NCI-H2196 treated with DMSO at 0.1 percent for 48 hours (cell line): ENCODE measurements around the gene ACVR1B.

ENCODE experiments used
- DNase-seq: peaks from one replicate; lab custom pipeline; 2025; ENCODE audit not compliant: unreplicated experiment; lab: John Stamatoyannopoulos, UW

Gene ACVR1B

DNA sequence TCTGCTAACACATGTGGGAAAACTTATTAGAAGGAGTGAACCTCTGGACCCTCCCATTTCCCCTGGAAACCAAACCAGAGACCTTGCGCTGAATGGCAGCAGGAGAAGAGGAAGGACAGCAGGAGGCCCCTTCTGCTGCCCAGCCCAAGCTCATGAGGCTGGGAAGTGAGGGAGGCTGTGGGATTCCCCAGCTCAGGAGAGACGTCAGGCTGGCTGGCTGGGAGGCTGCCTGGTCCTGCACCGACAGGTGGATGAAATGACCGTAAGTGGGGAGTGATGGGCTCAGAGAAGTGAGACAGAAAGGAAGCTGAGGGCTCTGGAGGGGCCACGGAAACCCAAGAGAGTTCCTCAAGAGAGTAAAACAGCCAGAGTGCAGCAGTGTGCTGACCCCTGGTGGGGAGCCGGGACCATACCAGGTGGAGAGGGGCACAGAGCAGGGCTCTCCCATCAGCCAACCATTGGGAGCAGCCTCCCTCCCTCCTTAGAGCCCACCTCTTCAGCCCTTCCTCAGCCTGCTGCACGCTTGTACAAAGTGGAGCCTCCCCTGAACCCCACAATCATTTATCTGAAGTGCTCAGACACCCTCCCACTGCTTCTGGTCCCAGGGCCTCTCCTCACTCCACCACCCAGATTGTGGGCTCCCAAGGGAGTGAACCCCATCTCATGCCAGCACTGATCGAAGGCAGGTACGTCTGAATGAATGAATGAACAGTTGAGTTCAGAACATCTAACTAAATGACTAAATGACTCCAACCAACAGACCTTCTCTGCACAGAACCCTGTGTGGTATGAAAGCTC is 69.2 kb downstream of the ACVR1B start:
- DNase-seq = no peak

DNA sequence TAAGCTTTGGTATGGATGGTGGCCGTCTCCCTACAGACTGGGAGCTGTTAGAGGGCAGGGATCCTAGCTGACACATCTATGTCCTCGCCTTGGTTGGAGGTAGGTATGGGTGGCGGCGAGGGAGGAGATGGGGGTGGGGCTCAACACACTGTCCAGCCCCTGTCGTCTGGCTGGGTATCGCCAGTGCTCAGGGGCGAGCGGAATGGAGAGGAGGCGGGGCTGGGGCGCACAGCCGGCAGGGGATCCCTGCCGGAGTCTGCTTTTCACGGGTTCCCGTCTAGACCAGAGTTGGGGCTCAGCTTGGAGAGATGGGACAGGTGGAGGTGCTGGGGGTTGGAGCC is 71.3 kb downstream of the ACVR1B start:
- no peak for DNase-seq

DNA sequence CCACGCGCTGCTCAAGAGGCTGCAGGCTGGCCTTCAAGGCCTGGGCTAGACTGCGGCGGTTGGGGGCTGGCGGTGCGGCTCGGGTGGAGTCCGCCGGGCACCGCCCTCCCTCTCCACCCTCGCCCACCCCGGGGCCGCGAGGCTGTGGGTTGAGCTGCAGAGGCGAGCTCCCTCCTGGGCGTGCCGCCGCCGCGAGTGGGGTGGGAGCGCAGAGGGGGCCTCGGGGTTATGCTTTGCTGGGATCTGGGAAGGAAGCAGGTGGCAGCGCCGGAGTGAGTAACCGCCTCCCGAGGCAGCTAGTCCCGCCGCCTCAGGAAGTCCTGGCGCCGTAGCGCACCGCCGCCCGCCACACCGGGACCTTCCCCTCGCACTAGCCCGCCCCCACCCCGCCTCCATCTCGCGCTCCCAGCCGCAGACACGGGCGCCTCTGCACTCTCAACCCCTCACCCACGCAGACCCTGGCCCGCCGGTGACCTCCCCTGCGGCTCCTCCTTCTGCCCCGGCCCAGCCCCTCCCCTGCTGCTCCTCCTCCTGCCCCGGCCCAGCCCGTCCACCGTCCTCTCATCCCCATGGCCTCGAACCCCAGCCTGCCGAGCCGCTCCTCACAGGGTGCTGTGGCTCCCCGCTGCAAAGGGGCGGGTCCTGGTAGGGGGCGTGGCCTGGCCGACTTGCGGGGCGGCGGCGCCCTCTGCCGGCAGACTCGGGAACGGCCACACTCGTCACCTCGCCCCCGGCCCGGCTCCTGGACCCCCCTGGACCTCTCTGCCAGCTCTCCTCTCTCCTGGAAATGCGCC is 71.9 kb downstream of the ACVR1B start:
- DNase-seq = peak; percentile 57

DNA sequence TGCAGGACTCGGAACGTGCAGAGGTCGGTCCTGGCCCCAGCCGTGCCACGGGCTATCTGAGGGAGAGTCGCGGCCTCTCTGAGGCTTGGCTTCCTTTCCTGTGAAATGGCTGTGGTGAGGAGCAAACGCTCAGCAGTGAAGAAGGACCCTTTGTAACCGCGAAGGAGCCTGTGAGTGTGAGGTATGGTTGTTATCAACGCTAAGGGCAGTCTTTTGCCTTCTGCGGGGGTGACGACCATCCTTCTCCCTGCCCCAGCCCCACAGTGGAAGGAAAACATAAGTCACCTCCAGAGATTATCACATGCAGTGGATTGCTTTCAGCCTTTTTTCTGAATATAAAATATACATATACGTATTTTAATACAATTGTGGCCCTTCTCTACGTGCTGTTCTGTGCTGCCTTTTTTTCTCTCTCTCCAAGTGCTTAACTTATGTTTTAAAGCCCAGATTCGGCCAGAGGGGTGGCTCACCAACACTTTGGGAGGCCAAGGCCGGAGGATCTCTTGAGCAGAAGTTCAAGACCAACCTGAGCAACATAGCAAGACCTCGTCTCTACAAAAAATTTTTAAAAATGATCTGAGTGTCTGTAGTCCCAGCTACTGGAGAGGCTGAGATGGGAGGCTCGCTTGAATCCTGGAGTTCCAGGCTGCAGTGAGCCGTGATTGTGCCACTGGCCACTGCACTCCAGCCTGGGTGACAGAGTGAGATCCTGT is 72.6 kb downstream of the ACVR1B start:
- DNase-seq = no peak

DNA sequence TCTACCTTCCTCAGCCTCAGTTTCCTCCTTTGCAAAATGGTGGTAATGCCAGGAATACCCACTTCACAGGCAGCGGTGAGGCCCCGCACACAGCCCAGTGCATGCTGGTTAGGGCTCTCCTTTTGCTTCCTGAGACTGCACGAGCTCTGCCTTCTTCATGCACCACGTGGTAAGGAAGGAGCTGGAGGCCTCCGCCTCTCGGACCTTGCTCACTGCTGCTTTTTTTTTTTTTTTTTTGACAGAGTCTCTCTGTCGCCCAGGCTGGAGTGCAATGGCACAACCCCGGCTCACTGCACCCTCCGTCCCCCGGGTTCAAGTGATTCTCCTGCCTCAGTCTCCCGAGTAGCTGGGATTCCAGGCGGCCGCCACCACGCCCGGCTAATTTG is 73.3 kb downstream of the ACVR1B start:
- DNase-seq = no peak

DNA sequence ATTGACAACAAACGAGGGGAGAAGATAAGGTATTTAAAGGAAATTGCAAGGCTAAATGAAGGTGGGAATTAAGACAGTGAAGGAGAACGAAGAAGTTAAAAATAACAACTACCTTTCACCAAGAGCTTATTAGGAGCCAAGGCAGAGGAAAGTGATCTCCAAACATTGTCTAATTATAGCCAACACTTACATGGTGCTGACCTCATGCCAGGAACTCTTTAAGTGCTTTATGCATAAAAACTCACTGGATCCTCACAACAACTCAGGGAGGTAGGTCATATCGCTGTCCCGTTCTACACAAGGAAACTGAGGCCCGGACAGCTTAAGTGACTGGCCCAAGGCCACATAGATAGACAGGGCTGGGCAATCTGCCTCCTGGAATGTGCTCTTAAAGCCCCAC is 74.8 kb downstream of the ACVR1B start:
- DNase-seq = no peak

DNA sequence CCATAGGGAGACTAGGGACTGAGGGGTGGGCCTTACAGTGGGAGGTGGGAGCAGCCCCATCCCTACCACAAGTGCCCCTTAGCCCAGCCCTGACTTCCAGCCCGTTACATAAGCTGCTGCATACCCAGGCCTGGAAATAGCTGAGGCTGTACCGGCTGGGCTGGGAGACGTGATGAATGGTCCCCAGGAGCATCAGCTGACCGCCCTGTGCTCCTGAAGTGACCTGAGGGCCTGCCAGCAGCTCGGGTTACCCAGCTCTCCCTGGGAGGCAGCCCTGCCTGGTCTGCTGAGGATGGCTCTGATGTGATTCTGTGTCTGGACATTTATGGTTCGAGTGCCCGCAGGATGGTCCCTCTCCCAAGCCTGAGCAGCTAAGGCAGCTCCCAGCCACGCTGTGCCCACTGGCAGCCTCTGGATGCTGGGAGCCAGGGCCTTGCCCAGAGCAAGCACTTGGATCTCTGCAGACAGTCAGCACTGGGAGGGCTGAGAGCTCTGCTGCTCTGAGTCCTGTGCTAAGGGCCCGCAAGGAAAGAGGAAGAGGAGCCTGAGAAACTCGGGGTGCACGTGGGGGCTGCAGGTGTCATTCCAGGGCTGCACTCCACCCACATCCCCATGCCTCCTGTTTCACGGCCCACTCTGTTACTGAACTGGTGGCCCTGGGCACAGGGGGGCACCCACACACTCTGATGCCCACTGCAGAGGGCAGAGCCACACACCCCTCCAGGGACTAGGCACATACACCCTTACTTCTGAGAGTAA is 75.8 kb downstream of the ACVR1B start:
- DNase-seq = peak; percentile 28

DNA sequence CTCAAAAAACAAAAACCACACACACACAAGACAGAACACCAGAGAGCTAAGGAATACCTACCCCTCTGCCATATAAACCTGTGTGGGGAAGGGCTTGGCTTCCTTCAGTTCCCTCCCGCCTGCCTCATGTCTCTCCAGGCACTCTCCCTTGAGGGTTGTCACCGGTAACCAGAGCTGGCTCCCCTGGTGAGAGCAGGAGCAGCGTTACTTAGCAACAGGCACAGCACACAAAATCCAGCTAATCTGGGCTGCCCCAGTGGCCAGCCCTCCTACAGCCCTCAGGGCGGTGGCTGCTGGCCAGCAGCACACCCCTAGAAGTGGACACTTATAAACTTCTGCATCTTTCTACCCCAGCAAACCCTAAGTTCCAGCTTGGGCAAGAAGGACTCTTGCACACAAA is 78.2 kb downstream of the ACVR1B start:
- DNase-seq = peak; percentile 85

DNA sequence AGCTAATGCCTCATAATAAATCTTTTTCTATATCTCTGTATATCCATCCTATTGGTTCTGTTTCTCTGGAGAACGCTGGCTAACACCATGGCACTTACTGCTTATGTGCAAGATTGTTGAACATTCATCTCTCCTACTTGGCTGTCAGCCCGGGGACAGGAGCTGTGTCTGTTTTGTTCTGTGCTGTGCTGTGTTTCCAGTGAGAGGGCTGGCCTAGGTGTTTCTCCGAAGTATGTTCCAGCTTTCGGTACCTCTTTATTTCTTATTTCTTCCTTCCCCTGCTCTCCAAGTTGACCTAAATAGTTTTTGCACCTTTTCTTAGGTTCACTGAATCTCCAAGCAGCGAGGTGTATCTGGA is 80.9 kb downstream of the ACVR1B start:
- DNase-seq = no peak

DNA sequence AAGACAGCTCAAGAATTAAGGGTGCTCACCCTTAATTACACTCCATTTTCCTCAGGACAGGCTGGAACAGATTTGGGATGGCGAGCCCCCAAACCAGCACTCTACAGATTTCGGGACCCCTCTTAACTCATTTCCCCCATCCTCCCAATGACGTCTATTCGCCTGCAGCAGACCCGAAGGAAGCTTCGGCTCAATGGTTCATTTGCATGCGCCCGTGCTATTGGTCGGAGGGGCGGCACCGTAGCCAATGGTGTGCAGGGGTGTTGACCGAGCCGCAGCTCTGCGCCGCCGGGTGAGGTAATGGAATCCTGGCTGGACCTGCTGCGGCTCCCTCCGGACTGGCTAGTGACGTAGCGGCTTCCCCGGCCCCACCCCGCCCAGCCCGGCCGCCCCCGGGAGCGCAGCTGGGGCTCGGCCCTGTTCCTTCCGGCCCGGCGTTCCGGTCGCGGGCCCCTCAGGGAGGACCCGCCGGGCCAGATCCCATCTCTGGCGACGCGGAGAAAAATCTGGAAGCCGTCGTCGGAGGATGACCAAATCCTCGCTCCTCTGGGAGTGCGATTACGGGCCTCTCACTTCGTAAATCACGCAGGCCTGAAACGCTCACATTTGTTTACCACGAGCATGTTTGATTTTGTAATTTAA is 81.4 kb downstream of the ACVR1B start:
- peak; percentile 97 for DNase-seq

DNA sequence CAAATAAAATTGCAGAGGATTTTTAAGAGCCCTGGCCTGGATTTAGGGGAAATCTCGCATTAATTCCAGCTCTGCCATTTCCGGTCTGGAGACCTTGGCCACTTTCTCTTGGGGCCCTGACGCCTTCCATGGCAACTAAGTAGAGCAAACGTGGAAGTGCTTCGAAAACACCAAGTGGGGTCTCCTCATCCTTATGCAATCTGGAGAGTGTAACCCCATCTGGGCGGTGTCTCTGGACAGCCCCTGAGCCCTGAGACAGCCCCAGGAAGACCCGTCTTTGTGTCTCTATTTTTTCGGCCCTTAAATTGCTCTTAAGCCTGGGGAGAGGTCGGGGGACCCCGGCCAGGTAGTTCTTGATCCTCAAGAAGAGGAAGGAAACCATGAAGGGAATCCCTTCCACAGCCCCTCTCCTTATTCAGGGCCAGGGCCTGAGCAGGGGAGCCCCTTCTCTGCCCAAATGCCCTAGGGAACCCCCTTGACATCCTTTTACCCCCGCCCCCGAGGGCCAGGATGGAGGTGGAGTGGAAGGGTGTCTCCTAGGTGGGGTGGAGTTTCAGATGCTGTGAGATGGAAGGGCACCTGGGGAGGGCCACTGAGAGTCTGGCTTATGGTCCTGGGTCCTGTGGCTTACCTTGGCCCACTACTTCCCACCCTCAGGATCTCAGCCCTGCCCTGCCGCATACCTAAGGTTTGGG is 82.1 kb downstream of the ACVR1B start:
- no peak for DNase-seq

DNA sequence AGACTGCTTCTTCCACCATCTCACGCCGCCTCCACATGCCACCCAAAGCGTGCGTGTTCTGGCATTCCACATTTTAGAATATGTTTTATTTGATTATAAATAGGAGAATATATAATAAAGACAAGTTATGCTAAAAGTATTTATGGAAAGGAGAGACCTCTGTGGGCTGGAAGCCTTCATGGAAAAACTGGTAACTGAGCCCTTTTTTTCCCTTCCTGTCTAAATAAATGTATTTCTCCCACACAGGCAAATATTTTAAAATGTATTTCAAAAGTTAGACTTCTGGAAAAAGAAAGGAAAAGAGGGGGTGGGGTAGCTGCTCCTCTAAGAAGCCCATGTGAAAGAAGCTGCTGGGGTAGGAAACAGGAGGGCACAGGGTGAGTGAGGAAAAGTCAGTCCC is 83.7 kb downstream of the ACVR1B start:
- DNase-seq = no peak

DNA sequence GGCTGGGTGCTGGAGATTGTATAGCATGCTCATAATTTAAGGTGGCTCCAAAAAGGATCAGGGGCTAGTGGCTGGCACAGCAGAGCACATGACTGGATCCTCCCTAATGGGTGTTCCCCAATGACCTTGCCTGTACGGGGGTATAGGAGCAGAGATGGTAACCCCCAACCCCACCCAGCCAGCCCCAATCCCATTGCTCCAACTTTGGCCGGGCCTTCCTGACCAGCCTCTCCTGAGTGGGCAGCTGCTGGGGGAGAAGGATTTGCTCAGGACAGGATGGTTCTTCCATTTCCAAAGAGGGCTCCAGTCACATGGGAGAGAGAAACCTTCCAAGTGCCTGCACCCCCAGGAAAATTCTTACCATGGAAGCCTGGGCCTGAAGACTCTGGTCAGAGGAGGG is 84.4 kb downstream of the ACVR1B start:
- no peak for DNase-seq

DNA sequence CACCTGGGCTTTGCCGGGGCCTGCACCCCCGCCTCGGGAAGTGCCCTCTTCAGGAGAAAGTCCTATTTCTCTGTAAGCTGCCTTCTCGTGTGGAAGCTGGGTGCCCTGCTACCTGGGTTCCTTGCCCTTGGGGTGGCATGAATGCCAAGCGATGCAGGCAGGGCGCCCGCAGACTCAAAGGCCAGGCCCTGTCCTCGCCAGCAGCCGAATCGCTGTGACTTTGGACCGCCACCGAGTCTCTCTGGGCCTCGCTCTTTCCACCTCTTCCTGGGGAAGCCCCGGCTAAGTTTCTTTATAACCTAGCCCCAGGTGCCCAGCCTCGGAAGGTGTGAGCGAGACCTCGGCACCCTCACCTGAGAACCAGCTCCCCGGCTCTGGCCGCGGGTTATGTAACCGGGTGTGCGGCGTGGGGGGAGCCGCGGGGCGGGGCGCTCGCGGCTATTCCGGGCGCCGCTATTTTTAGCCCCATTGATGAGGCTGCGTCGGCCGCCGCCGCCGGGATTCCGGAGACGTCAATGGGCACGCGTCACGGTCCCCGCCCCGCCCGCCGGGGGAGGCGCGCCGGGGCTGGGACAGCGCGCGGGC is 85.2 kb downstream of the ACVR1B start:
- peak; percentile 61 for DNase-seq

DNA sequence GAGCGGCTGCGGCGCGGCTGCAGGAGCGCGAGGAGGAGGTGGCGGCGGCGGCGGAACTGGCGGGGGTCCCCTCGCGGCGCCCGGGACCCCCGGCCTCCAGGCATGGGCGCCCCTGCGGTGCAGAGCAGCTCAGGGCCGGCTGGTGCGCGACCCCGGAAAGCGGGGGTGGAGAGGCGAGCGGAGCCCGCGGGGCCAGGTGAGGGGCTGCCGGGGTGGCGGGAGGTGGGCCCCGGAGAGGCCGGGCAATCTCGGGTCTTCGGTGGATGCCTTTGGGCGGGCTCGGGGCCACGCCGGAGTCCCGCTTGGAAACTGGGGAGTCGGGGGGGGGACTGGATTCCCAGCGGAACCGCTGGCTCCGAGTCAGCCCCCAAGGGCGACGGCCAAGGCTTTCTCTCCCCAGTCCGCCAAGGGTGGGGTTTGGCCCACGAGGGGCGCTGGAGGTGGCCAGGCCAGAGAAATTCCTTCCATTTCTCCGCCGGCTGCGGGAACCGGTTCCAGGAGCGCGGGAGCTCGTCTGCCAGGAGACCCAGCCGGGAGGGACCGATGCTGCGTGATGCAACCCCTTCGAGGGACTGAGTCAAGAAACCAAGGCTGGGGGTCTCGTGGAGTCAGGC is 85.9 kb downstream of the ACVR1B start:
- DNase-seq = no peak

DNA sequence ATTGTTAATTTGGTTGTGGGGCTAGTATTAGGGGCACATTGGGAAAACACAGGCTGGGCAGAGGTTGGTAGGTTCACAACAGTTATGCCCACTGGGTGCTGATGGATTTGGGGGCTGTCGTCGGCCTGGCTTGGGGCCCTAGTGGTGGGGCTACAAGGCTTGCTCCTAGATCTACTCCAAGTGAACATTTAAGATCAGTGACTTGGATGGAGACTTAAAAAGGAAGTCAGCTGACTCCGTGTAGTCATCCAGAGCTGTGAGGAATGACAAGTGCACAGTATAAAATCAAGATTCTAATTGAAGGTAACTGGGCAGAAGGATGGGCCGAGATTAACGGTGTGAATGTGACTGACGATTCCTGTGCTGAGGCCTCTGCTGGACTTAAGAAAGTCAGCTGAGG is 86.9 kb downstream of the ACVR1B start:
- no peak for DNase-seq

DNA sequence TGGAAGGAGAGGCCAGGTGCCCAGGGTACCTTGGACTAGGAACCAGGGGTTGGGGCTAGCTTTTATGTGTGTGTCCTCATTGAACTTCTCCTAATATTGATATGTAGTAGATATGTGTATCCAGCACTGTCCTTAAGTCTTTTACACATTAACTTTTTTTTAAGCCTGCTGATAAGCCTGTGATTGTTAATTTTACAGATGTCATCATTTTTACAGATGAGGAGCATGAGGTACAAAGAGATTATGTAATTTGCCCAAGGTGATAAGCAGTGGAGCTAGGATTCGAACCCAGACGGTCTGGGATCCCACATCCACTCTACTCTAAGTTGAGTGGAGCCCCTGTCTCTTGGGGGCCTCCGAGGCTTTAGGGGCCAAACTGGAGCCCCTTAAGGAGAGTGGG is 89.5 kb downstream of the ACVR1B start:
- no peak for DNase-seq

DNA sequence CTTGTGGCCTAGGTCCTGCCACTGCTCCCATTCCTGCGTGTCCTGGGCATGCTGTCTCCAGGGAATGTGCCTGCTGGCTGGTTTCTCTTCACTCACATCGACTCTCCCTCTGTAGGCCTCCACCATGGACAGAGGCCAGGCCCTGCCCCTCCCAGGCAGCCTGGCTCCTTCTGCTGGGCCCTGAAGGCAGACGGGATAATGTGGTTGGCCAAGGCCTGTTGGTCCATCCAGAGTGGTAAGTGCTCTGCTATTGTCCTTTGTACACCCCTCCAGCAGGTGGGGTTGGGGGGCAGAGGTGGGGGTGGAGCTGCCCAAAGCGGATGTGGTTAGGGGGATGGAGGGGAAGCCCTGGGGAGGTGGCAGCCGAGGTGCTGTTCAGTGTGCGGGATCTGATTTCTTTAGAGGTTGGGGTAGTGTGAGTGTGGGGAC is 90.2 kb downstream of the ACVR1B start:
- peak; percentile 83 for DNase-seq

DNA sequence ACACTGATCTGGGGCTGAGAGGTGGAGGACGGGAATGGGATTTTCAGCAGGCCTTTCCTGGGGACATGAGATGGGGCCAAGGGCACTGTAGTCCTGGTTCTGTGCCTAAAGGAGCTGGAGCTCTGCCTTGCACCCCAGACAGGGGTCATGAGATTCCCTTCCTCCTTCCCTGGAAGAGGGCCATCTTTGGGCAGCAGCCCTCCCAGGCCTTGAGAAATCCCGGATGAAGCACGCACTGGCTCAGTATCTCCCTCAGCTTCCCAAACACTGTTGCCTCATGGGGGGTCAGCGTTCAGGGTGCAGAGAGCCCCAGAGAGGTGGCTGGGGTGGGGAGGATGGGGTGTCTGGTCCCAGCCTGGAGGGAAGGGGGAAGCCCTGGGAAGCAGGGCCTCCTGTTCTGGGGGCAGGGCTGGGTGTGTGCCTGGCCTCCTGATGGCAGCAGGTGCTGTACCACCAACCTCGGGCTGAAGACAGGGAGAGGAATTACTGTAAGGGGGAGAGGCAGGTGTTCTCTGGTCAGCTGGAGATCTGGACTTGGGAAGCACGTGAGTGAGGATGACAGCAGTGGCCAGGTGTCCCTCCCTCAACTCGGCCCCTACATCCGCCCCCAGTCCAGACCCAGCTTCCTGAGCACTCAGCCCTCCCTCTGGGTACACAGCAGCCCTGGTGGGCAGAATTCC is 91.3 kb downstream of the ACVR1B start:
- DNase-seq = peak; percentile 89
